MM.1S (cell line): ENCODE data around the gene ASMTL.

Experiments used
- EZH2phosphoT487 ChIP-seq: fragments of 300-600 bp; sonication (generic); IDR thresholded peaks from 2 replicates; pipeline ENCODE4 v1.6.1; 2018; ENCODE audit warnings: antibody characterized with exemption, low read length
- TF ChIP-seq, protein P1 (sequence below): fragments of 300-600 bp; sonication (generic); IDR thresholded peaks from 2 replicates; pipeline ENCODE4 v1.5.1; 2016; ENCODE audit warnings: antibody characterized with exemption, low read length, mixed read lengths

DNA sequence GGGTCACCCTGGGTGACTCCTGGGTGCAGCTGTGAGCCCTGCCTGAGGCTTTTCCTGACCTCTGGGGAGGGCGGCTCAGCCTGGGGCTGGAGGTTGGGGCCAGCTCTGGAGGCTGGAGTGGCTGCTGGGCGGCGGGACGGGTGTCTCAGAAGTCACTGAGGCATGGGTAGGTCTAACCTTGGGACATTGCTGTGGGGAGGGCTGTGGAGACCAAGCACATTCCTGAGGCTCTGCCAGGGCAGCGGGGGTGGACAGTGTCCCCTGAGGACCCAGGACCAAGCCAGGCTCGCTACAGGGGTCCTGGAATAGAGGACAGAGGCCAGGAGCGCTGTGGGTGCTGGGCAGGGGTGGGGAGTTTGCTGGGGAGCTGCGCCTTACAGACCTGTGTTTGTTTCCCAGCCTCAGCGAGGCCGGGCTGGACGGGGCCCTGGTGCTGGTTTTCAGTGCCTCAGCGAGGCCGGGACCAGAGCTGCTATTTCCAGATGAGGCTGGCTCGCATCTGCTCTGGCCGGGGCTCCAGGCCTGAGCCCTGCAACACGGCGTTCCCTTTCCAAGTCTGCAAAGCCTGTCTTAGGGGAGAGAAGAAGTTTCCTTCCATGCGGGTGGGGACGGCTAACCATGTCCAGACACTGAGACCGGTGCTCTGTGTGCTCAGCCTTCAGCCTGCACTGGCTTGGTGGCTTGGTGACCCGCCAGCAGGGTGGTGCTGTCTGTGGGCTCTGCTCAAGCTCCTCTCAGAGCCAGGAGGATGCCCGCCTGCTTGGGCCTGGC, 57.8 kb downstream of the ASMTL start:
- TF ChIP-seq, protein P1, sequence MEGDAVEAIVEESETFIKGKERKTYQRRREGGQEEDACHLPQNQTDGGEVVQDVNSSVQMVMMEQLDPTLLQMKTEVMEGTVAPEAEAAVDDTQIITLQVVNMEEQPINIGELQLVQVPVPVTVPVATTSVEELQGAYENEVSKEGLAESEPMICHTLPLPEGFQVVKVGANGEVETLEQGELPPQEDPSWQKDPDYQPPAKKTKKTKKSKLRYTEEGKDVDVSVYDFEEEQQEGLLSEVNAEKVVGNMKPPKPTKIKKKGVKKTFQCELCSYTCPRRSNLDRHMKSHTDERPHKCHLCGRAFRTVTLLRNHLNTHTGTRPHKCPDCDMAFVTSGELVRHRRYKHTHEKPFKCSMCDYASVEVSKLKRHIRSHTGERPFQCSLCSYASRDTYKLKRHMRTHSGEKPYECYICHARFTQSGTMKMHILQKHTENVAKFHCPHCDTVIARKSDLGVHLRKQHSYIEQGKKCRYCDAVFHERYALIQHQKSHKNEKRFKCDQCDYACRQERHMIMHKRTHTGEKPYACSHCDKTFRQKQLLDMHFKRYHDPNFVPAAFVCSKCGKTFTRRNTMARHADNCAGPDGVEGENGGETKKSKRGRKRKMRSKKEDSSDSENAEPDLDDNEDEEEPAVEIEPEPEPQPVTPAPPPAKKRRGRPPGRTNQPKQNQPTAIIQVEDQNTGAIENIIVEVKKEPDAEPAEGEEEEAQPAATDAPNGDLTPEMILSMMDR, result no peak
- TF ChIP-seq EZH2phosphoT487, result no peak
